Measurements from ENCODE around the gene MRPS2.
A peak's percentile ranks its signal among the peaks of the same experiment; 100 is the strongest.
"Not testable (repeated sequence)": the region's sequence is repeated elsewhere in the genome, so short reads cannot be mapped to it uniquely, and the experiment has no call there.

Gene MRPS2

GRCh38 chr9:135500525-135501260 is at the start of gene MRPS2:
Gene MRPS2, plus strand, starts transcription at chr9:135500682. Its CDS starts 29 bp downstream, at chr9:135500711.
- DNase-seq = peak in 1 of 2 experiments; percentile 8

- DNase-seq = no peak
Observed at GRCh38 chr9:135450956-135451355, 49.5 kb upstream of the MRPS2 start.

GRCh38 chr9:135451909-135452308 is 48.6 kb upstream of the MRPS2 start:
- not testable (repeated sequence) for DNase-seq

- DNase-seq = no peak
Observed at GRCh38 chr9:135454737-135455136, 45.7 kb upstream of the MRPS2 start.

GRCh38 chr9:135455401-135456030 is 45.0 kb upstream of the MRPS2 start:
- no peak for DNase-seq

- no peak for DNase-seq
Observed at GRCh38 chr9:135456436-135457104, 43.9 kb upstream of the MRPS2 start.

- not testable (repeated sequence) for DNase-seq
Observed at GRCh38 chr9:135458478-135458877, 42.0 kb upstream of the MRPS2 start.

GRCh38 chr9:135461936-135462335 is 38.5 kb upstream of the MRPS2 start:
- DNase-seq = no peak

- no peak for DNase-seq
Observed at GRCh38 chr9:135463140-135463539, 37.3 kb upstream of the MRPS2 start.

GRCh38 chr9:135464181-135464580 is 36.3 kb upstream of the MRPS2 start:
- DNase-seq = no peak

GRCh38 chr9:135468854-135469521 is 31.5 kb upstream of the MRPS2 start:
- DNase-seq = no peak

- no peak for DNase-seq
Observed at GRCh38 chr9:135471791-135472640, 28.5 kb upstream of the MRPS2 start.

- DNase-seq = no peak
Observed at GRCh38 chr9:135473972-135474543, 26.4 kb upstream of the MRPS2 start.

- DNase-seq = no peak
Observed at GRCh38 chr9:135474915-135475314, 25.6 kb upstream of the MRPS2 start.

GRCh38 chr9:135476561-135477355 is 23.7 kb upstream of the MRPS2 start:
- DNase-seq = no peak

GRCh38 chr9:135478191-135478590 is 22.3 kb upstream of the MRPS2 start:
- no peak for DNase-seq

- no peak for DNase-seq
Observed at GRCh38 chr9:135478829-135479468, 21.5 kb upstream of the MRPS2 start.

- no peak for DNase-seq
Observed at GRCh38 chr9:135479469-135480052, 20.9 kb upstream of the MRPS2 start, which contains the start of gene PPP1R26. Gene PPP1R26, plus strand, starts transcription at chr9:135479782. Its CDS starts 4,729 bp downstream, at chr9:135484511.

- no peak for DNase-seq
Observed at GRCh38 chr9:135480071-135480939, 20.2 kb upstream of the MRPS2 start.
